SH-SY5Y (cell line): ENCODE measurements around the gene STX16.
A peak's percentile ranks its signal among the peaks of the same experiment; 100 is the strongest.

Experiments used
- GATA2 ChIP-seq: IDR thresholded peaks from 2 replicates; pipeline ENCODE4 v1.6.1; 2011; ENCODE audit warnings: mild to moderate bottlenecking, low read depth, low read length
- GATA3 ChIP-seq: IDR thresholded peaks from 2 replicates; pipeline ENCODE4 v1.6.1; 2011; ENCODE audit warnings: low read depth, mild to moderate bottlenecking, low read length, moderate library complexity

- peak; percentile 32; the same call in 1 of the 2 replicates for TF ChIP-seq GATA2
- no peak for TF ChIP-seq GATA3
Observed at GRCh38 chr20:58629215-58629580, 21.9 kb upstream of the STX16 start.
